ENCODE results near the gene DIS3L2. TPM values are rescaled to one million over a fixed set of nuclear protein-coding genes. Genes with fewer than 3 reads are reported as not detected.

DIS3L2 gene
- total and polyA plus RNA-seq, 2 of the 8 experiments (the other 6 are each of a cell fraction or from before 2014, with no cell fraction given): 11.5 to 21.6 TPM

GRCh38 chr2:232286001-232286868 lies 324.7 kb downstream of the DIS3L2 start (continued):
- TF ChIP-seq CTBP2 (IDR thresholded peaks at IDR 0.05; ENCODE audit: borderline replicate concordance, insufficient read depth, insufficient read length, low read length) (no peak), SP4 (IDR thresholded peaks at IDR 0.05; ENCODE audit: low read length) (no peak), RXRA (IDR thresholded peaks at IDR 0.05; ENCODE audit: insufficient read depth, low read depth, low read length) (no peak), SIN3A (conservative IDR thresholded peaks at IDR 0.05 in 1 of 2, IDR thresholded peaks at IDR 0.05 in 1 of 2; ENCODE audit: low read depth in 1 of 2, low read length in 2 of 2) (no peak), FOSL1 (IDR thresholded peaks at IDR 0.05; ENCODE audit: insufficient read depth, low read depth, low read length) (no peak), NRF1 (IDR thresholded peaks at IDR 0.05; ENCODE audit: low read depth, low read length) (no peak), ATF3 (IDR thresholded peaks at IDR 0.05; ENCODE audit: insufficient read depth, low read depth, low read length) (no peak), CHD2 (IDR thresholded peaks at IDR 0.05; ENCODE audit: low read length) (no peak)

All from H1 (cell line).